ENCODE results near the gene OFD1. TPM values are rescaled to one million over a fixed set of nuclear protein-coding genes. Genes with fewer than 3 reads are reported as not detected.

The OFD1 gene
- total and polyA plus RNA-seq, 9 donors, result 21.8 to 35.7 (median 32.1) TPM

- TF ChIP-seq EP300 (IDR thresholded peaks at IDR 0.05) (no peak), POLR2A (IDR thresholded peaks at IDR 0.05) (no peak)
- TF ChIP-seq, protein P1, sequence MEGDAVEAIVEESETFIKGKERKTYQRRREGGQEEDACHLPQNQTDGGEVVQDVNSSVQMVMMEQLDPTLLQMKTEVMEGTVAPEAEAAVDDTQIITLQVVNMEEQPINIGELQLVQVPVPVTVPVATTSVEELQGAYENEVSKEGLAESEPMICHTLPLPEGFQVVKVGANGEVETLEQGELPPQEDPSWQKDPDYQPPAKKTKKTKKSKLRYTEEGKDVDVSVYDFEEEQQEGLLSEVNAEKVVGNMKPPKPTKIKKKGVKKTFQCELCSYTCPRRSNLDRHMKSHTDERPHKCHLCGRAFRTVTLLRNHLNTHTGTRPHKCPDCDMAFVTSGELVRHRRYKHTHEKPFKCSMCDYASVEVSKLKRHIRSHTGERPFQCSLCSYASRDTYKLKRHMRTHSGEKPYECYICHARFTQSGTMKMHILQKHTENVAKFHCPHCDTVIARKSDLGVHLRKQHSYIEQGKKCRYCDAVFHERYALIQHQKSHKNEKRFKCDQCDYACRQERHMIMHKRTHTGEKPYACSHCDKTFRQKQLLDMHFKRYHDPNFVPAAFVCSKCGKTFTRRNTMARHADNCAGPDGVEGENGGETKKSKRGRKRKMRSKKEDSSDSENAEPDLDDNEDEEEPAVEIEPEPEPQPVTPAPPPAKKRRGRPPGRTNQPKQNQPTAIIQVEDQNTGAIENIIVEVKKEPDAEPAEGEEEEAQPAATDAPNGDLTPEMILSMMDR (IDR thresholded peaks at IDR 0.05), result no peak
- intact Hi-C loops (cut with DNase I), result no loop called here
- WGBS, 3 donors, result 92 to 97% (median 96%) methylated on average over 4 of the region's 4 CpGs
- no peak overlapping the region for H3K27ac ChIP-seq
- H3K9me3 ChIP-seq, result no peaks in the 10 kb centered on the region
- H3K4me3 ChIP-seq, result no peak overlapping the region
- no peaks in the 10 kb centered on the region for H3K36me3 ChIP-seq
- no peak for DNase-seq
- H3K4me1 ChIP-seq (ENCODE audit: insufficient read depth), result no peaks in the 10 kb centered on the region
- H3K27me3 ChIP-seq, result no peaks in the 10 kb centered on the region
These were observed 63.6 kb downstream of the OFD1 start for GRCh38 chrX:13798184-13798583.

DNA sequence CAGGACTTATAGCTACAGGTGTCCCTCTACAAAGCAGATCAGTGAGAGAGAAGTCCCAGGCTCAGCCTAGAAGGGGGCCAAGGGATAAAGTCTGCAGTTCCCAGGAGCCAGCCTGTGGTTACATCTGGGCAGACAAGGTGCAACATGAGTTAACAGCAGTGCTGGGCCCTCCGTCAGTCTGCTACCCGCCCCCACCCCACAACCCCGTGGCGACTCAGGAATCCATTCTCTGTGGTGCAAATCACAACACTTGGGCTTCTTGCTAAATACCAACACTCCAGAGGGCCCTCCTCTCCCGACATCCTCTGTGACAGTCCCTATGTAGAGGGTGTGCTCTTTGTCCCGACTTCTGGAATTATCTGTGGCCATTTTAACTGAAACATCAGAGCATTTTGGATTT is 68.6 kb downstream of the OFD1 start:
- intact Hi-C loops (cut with DNase I), result no loop called here
- Histone ChIP-seq H3K27me3 (no peaks in the 10 kb centered on the region), H3K27ac (no peak overlapping the region), H3K36me3 (no peaks in the 10 kb centered on the region), H3K4me3 (no peak overlapping the region), H3K4me1 (ENCODE audit: insufficient read depth) (no peaks in the 10 kb centered on the region), H3K9me3 (no peaks in the 10 kb centered on the region)
- DNase-seq, result no peak
- TF ChIP-seq POLR2A (IDR thresholded peaks at IDR 0.05) (no peak), EP300 (IDR thresholded peaks at IDR 0.05) (no peak)
- TF ChIP-seq, protein P1 (IDR thresholded peaks at IDR 0.05), result no peak
- 21 to 33% (median 31%) methylated on average over 6 of the region's 6 CpGs for WGBS, 3 donors

DNA sequence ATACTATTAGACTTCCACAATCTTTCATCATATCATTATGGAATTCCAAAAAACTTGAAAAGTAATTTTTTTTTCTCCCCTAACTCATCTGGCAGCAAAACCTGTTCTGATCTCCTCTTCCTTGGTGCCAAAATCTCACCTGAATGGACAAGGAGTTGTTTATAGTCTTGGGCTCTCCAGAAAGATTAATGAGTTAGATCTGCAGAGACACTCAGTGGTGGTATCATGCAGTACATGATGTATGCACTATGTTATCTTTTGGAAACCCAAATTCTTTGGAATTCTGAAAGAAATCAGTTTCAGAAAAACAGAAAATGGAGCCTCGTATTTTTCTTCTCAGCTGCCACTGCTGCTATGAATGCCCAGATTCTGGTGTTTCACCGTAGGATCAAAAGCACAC is 70.7 kb downstream of the OFD1 start:
- Histone ChIP-seq H3K36me3 (no peaks in the 10 kb centered on the region), H3K27me3 (no peaks in the 10 kb centered on the region), H3K9me3 (no peaks in the 10 kb centered on the region), H3K4me3 (no peak overlapping the region), H3K27ac (no peak overlapping the region), H3K4me1 (ENCODE audit: insufficient read depth) (no peaks in the 10 kb centered on the region)
- no peak for DNase-seq
- intact Hi-C loops (cut with DNase I), result no loop called here
- 63 to 65% (median 64%) methylated on average over 2 of the region's 2 CpGs for WGBS, 3 donors
- TF ChIP-seq, protein P1 (IDR thresholded peaks at IDR 0.05), result no peak
- TF ChIP-seq POLR2A (IDR thresholded peaks at IDR 0.05) (no peak), EP300 (IDR thresholded peaks at IDR 0.05) (no peak)

DNA sequence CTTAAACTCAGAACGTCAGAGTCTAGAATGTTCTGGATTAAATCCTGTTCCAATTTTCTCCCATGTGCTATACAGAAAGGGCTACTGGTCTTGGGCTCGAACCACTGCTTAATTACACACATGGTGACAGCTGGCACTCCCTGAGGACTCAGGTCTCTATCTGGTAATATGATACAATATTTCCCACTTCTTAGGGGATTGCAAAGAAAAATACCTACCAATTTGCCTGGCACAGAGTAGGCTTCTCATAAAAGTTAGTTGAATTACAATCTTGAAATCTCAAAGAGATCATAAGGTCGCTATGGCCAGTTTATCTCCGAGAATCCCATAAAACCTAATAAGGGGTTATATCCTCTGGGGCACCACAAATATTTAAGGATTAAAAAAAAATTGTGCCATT is 73.7 kb downstream of the OFD1 start:
- TF ChIP-seq EP300 (IDR thresholded peaks at IDR 0.05) (no peak), POLR2A (IDR thresholded peaks at IDR 0.05) (no peak)
- TF ChIP-seq, protein P1 (IDR thresholded peaks at IDR 0.05), result no peak
- intact Hi-C loops (cut with DNase I), result no loop called here
- no peak for DNase-seq
- H3K9me3 ChIP-seq, result no peaks in the 10 kb centered on the region
- no peak overlapping the region for H3K27ac ChIP-seq
- no peak overlapping the region for H3K4me3 ChIP-seq
- H3K27me3 ChIP-seq, result no peaks in the 10 kb centered on the region
- no peaks in the 10 kb centered on the region for H3K36me3 ChIP-seq
- 54 to 61% (median 59%) methylated on average over 4 of the region's 4 CpGs for WGBS, 3 donors
- no peaks in the 10 kb centered on the region for H3K4me1 ChIP-seq (ENCODE audit: insufficient read depth)

DNA sequence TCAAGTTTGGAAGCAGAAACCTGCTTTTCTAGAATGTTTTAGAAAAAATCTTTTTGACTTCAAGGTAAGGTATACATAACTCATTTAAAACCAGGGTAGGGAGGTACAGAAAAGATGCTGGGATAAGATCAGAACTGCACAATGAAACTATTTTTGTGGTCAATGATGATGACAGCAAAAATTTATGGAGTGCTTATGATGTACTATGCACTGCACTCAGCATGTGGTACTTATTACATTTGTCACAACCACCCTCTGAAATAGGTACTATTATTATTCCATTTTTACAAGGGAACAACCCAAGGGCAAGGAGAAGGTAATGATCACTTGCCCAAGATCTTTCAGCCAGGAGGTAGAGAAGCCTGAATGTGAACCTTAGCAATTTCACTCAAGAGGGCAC is 74.3 kb downstream of the OFD1 start:
- intact Hi-C loops (cut with DNase I), result no loop called here
- no peak overlapping the region for H3K27ac ChIP-seq
- no peaks in the 10 kb centered on the region for H3K4me1 ChIP-seq (ENCODE audit: insufficient read depth)
- H3K36me3 ChIP-seq, result no peaks in the 10 kb centered on the region
- no peaks in the 10 kb centered on the region for H3K27me3 ChIP-seq
- no peak overlapping the region for H3K4me3 ChIP-seq
- no peak for DNase-seq
- no peaks in the 10 kb centered on the region for H3K9me3 ChIP-seq
- TF ChIP-seq EP300 (IDR thresholded peaks at IDR 0.05) (no peak), POLR2A (IDR thresholded peaks at IDR 0.05) (no peak)
- TF ChIP-seq, protein P1 (IDR thresholded peaks at IDR 0.05), result no peak
